IMR-90 (cell line): ENCODE data around the gene CCDC90B. TPM values are rescaled to one million over a fixed set of nuclear protein-coding genes. Genes with fewer than 3 reads are reported as not detected.
A peak's percentile ranks its signal among the peaks of the same experiment; 100 is the strongest.

ENCODE experiments used
- ATAC-seq: fragments of 200-7000 bp; cut with Tn5 transposase; 2 replicates; pipeline ENCODE4 v1.9.1; 2020; ENCODE audit warnings: low read depth, mild to moderate bottlenecking, moderate library complexity
- BruUV-seq: library from RNA; stranded (reverse); fragments of 400-500 nt; replicated peaks from 2 replicates; lab custom pipeline; 2021; lab: Mats Ljungman, UMichigan
- CTCF ChIA-PET: fragments of 300-600 bp; formaldehyde crosslinking; extraction: SDS; loops from one replicate; lab custom pipeline; 2021; ENCODE audit warnings: antibody characterized with exemption; lab: Yijun Ruan, JAX
- POLR2A ChIA-PET: fragments of 300-600 bp; sonication (Branson Sonifier 250); formaldehyde crosslinking; loops from one replicate; lab custom pipeline; 2022; ENCODE audit warnings: antibody characterized with exemption; ENCODE audit not compliant: unreplicated experiment; lab: Charles Lee
- DNase-seq: peaks from one replicate; pipeline ENCODE4 v3.0.0; 2013
- H2AFZ ChIP-seq: replicated peaks from 2 replicates; pipeline ENCODE3; 2013; ENCODE audit warnings: low read length, mild to moderate bottlenecking; ENCODE audit not compliant: poor library complexity
- H2AK5ac ChIP-seq: 2 replicates; pipeline ENCODE4 v1.6.1; 2013; ENCODE audit warnings: low read depth, low read length, inconsistent platforms
- H2AK9ac ChIP-seq: replicated peaks from 2 replicates; pipeline ENCODE3; 2013; ENCODE audit warnings: mild to moderate bottlenecking, low read depth, low read length, moderate library complexity; ENCODE audit not compliant: poor library complexity
- H2BK120ac ChIP-seq: 2 replicates; pipeline ENCODE4 v1.6.1; 2013; ENCODE audit warnings: low read depth, low read length, inconsistent platforms
- H2BK15ac ChIP-seq: 3 replicates; pipeline ENCODE4 v1.6.1; 2013; ENCODE audit warnings: low read depth, low read length, inconsistent platforms
- H2BK20ac ChIP-seq: 2 replicates; pipeline ENCODE4 v1.6.1; 2013; ENCODE audit warnings: low read depth, mild to moderate bottlenecking, inconsistent platforms, low read length, moderate library complexity
- H2BK5ac ChIP-seq: 2 replicates; pipeline ENCODE4 v1.6.1; 2013; ENCODE audit warnings: mild to moderate bottlenecking, low read depth, low read length, inconsistent platforms; ENCODE audit not compliant: poor library complexity, severe bottlenecking
- H3K14ac ChIP-seq: replicated peaks from 2 replicates; pipeline ENCODE4 v1.6.1; 2013; ENCODE audit warnings: low read depth, low read length, inconsistent platforms
- H3K18ac ChIP-seq: 2 replicates; pipeline ENCODE4 v1.6.1; 2013; ENCODE audit warnings: low read depth, low read length, control low read depth
- H3K23ac ChIP-seq: 2 replicates; pipeline ENCODE4 v1.6.1; 2013; ENCODE audit warnings: low read depth, low read length, inconsistent platforms
- H3K27ac ChIP-seq: 2 replicates; pipeline ENCODE4 v1.5.1; 2013; ENCODE audit warnings: mild to moderate bottlenecking, control low read depth, low read length; ENCODE audit not compliant: insufficient read depth
- H3K27me3 ChIP-seq: 2 replicates; pipeline ENCODE4 v1.6.1; 2013; ENCODE audit warnings: low read length; ENCODE audit not compliant: control insufficient read depth, insufficient read depth
- H3K36me3 ChIP-seq: 2 replicates; pipeline ENCODE4 v1.6.1; 2013; ENCODE audit warnings: low read length, mixed read lengths; ENCODE audit not compliant: control insufficient read depth, insufficient read depth
- H3K4ac ChIP-seq: 2 replicates; pipeline ENCODE4 v1.6.1; 2013; ENCODE audit warnings: low read depth, low read length, inconsistent platforms
- H3K4me1 ChIP-seq: 2 replicates; pipeline ENCODE4 v1.6.1; 2013; ENCODE audit warnings: low read length, mixed read lengths; ENCODE audit not compliant: control insufficient read depth, insufficient read depth
- H3K4me2 ChIP-seq: 2 replicates; pipeline ENCODE4 v1.6.1; 2013; ENCODE audit warnings: low read depth, mild to moderate bottlenecking, control low read depth, low read length, moderate library complexity
- H3K4me3 ChIP-seq: 2 replicates; pipeline ENCODE4 v1.5.1; 2013; ENCODE audit warnings: low read depth, mild to moderate bottlenecking, control low read depth, low read length, moderate library complexity; ENCODE audit not compliant: insufficient read depth
- H3K56ac ChIP-seq: 2 replicates; pipeline ENCODE4 v1.6.1; 2013; ENCODE audit warnings: low read length, inconsistent platforms; ENCODE audit not compliant: insufficient read depth; ENCODE audit errors: extremely low read depth
- H3K79me1 ChIP-seq, 2 experiments: 2 replicates each; pipeline ENCODE4 v1.6.1; 2013; ENCODE audit warnings: low read length in 2 of 2, inconsistent platforms in 1 of 2, low read depth in 1 of 2
- H3K9ac ChIP-seq: 2 replicates; pipeline ENCODE4 v1.6.1; 2013; ENCODE audit warnings: low read depth, low read length, control low read depth
- H3K9me1 ChIP-seq: 2 replicates; pipeline ENCODE4 v1.6.1; 2013; ENCODE audit warnings: low read length, inconsistent platforms; ENCODE audit not compliant: insufficient read depth
- H3K9me3 ChIP-seq: 2 replicates; pipeline ENCODE4 v1.6.1; 2013; ENCODE audit warnings: low read length; ENCODE audit not compliant: control insufficient read depth, insufficient read depth
- H4K20me1 ChIP-seq: 2 replicates; pipeline ENCODE4 v1.6.1; 2013; ENCODE audit warnings: low read length, inconsistent platforms; ENCODE audit not compliant: insufficient read depth
- H4K5ac ChIP-seq: 2 replicates; pipeline ENCODE4 v1.6.1; 2013; ENCODE audit warnings: mild to moderate bottlenecking, low read depth, low read length, control low read depth
- H4K8ac ChIP-seq, 2 experiments: 2 replicates each; pipeline ENCODE4 v1.6.1; 2013; ENCODE audit warnings: low read depth in 2 of 2, low read length in 2 of 2, control low read depth in 1 of 2, inconsistent platforms in 1 of 2
- H4K91ac ChIP-seq: 2 replicates; pipeline ENCODE4 v1.6.1; 2013; ENCODE audit warnings: low read depth, low read length, inconsistent platforms; ENCODE audit not compliant: insufficient read depth
- CEBPB ChIP-seq: IDR thresholded peaks from 2 replicates; pipeline ENCODE4 v1.6.1; 2012; ENCODE audit warnings: low read depth, low read length, improper control_type of control experiment
- MAFK ChIP-seq: IDR thresholded peaks from 2 replicates; pipeline ENCODE4 v1.6.1; 2012; ENCODE audit warnings: low read depth, low read length, improper control_type of control experiment
- MAZ ChIP-seq: IDR thresholded peaks from 2 replicates; pipeline ENCODE4 v1.6.1; 2012; ENCODE audit warnings: low read depth, mild to moderate bottlenecking, low read length, improper control_type of control experiment, moderate library complexity, borderline replicate concordance
- POLR2A ChIP-seq: IDR thresholded peaks from 2 replicates; pipeline ENCODE4 v1.6.1; 2012; ENCODE audit warnings: mild to moderate bottlenecking, low read depth, low read length
- WGBS, 2 experiments: methylation state at CpG; one replicate each; pipeline versions ENCODE4 v1.1.5 to v1.1.7; 2013; ENCODE audit warnings: missing lambda C conversion rate in 2 of 2; ENCODE audit not compliant: insufficient read length in 1 of 2; ENCODE audit errors: extremely low coverage in 2 of 2; 5-methylcytosine and 5-hydroxymethylcytosine counted together
- dilution Hi-C: fragments of 300-500 bp; cut with HindIII; formaldehyde crosslinking; loops from one replicate; pipeline ENCODE4 v1.14.3; 2018; ENCODE audit warnings: low sequenced_read_pairs; ENCODE audit not compliant: unreplicated experiment
- in situ Hi-C: fragments of 300-500 bp; cut with MboI; formaldehyde crosslinking; loops from 3 replicates; pipeline ENCODE4 v1.14.3; 2019; ENCODE audit warnings: low sequenced_read_pairs, inconsistent platforms, mixed read lengths
- intact Hi-C: fragments of 100-400 bp; cut with micrococcal nuclease; formaldehyde crosslinking; loops from 2 replicates; pipeline ENCODE4 v1.10.0; 2022
- polyA plus RNA-seq, 3 experiments: library from polyadenylated mRNA; depleted of rRNA; stranded (reverse); fragments of >200 nt; gene quantifications; 2 replicates each; pipeline ENCODE4 v1.2.3, GENCODE V29; 2012; ENCODE audit warnings: low replicate concordance in 1 of 3
- total RNA-seq: library from RNA; depleted of rRNA; stranded (reverse); fragments of >200 nt; gene quantifications from 2 replicates; pipeline ENCODE4 v1.2.3, GENCODE V29; 2012
- TF ChIP-seq, protein P1 (sequence below): fragments of 150-350 bp; IDR thresholded peaks from 2 replicates; pipeline ENCODE4 v1.6.1; 2016; ENCODE audit warnings: low read depth, mild to moderate bottlenecking, low read length, moderate library complexity, borderline replicate concordance

Gene CCDC90B
- total and polyA plus RNA-seq, 2 of the 4 experiments (the other 2 are of a cell fraction) = 35.8 to 43.7 TPM

DNA sequence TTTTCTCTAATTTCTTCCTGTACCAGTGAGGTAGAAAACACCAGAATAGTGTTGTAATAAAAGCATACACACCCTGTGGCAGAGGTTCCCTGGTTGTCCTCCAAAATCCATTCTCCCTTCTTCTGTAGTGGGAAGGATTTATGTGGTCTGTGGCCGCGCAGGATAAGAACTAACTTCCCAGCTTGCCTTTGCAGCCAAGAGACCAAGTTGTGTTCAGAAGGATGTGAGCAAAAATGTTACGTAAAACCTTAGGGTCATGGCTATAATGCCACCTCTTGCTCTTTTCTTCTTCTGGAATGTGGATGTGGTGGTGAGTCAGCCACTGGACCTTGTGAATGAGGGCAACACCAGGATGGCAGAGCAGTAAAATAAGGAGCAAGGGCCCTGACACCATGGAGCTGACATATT, 28.4 kb downstream of the CCDC90B start:
- dilution Hi-C loops = no loop called here
- no peak overlapping the region for H2BK120ac ChIP-seq
- H3K9me3 ChIP-seq = no peaks in the 10 kb centered on the region
- DNase-seq (peak; percentile 73), ATAC-seq (peak; percentile 93)
- no peak overlapping the region for H2BK15ac ChIP-seq
- H3K79me1 ChIP-seq = peaks cover 0 to 9% of the 10 kb centered on the region in 2 experiments; a peak in 2 of 4 replicates
- no peak overlapping the region for H2AK5ac ChIP-seq
- intact Hi-C loops = no loop called here
- in situ Hi-C loops = no loop called here
- H3K27me3 ChIP-seq = no peaks in the 10 kb centered on the region
- 0 out of 2 replicates have a peak overlapping the region, but pooled peaks have one; percentile 17 for H3K14ac ChIP-seq
- H3K4me2 ChIP-seq = no peak overlapping the region
- H2BK5ac ChIP-seq = no peak overlapping the region
- peaks cover 4% of the 10 kb centered on the region; the same call in 1 of the 2 replicates for H3K4me1 ChIP-seq
- H3K27ac ChIP-seq = no peak overlapping the region
- no peak overlapping the region for H3K56ac ChIP-seq
- no peak overlapping the region for H3K9ac ChIP-seq
- ChIA-PET POLR2A (interaction anchor here (0.6 kb wide), 1 partner anchor 401 kb away, joined by 6 read pairs; no protein-coding TSS in a partner anchor), CTCF (interaction anchor here (1.7 kb wide), 1 partner anchor 8 kb away, joined by 5 read pairs; no protein-coding TSS in a partner anchor)
- peaks cover 11% of the 10 kb centered on the region for H3K9me1 ChIP-seq
- H4K91ac ChIP-seq = no peak overlapping the region
- no peak overlapping the region for H3K18ac ChIP-seq
- no peak overlapping the region for H4K5ac ChIP-seq
- H3K23ac ChIP-seq = 0 out of 2 replicates have a peak overlapping the region, but pooled peaks have one; percentile 4
- H4K8ac ChIP-seq = no peak overlapping the region
- 0 out of 2 replicates have a peak, but pooled peaks cover 4% of the 10 kb centered on the region for H4K20me1 ChIP-seq
- no TSS peak for BruUV-seq
- TF ChIP-seq MAZ = no peak
- TF ChIP-seq POLR2A = no peak
- no peak for TF ChIP-seq MAFK
- TF ChIP-seq, protein P1, sequence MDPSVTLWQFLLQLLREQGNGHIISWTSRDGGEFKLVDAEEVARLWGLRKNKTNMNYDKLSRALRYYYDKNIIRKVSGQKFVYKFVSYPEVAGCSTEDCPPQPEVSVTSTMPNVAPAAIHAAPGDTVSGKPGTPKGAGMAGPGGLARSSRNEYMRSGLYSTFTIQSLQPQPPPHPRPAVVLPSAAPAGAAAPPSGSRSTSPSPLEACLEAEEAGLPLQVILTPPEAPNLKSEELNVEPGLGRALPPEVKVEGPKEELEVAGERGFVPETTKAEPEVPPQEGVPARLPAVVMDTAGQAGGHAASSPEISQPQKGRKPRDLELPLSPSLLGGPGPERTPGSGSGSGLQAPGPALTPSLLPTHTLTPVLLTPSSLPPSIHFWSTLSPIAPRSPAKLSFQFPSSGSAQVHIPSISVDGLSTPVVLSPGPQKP = no peak
- no peak for TF ChIP-seq CEBPB
- WGBS, 2 experiments = no CpG with 5 or more reads among the region's 3 CpGs
- H2AFZ ChIP-seq = no peak overlapping the region
- H3K4me3 ChIP-seq = no peak overlapping the region
- no peak overlapping the region for H3K4ac ChIP-seq
- no peak overlapping the region for H2AK9ac ChIP-seq
- H3K36me3 ChIP-seq = peaks cover 9% of the 10 kb centered on the region
- H2BK20ac ChIP-seq = no peak overlapping the region
